ELR (cell line): ENCODE data around the gene LRRC19.

Source experiments
- DNase-seq: peaks from one replicate; pipeline ENCODE4 v3.0.0-alpha.2; 2015; ENCODE audit warnings: low read depth

LRRC19 gene

GRCh38 chr9:27005491-27005890 is at the start of gene LRRC19:
Gene LRRC19 (minus strand): TSS chr9:27005672. CDS start chr9:26999694, 5,978 bp downstream.
- DNase-seq: no peak

- DNase-seq: no peak
These were observed 49.4 kb upstream of the LRRC19 start for GRCh38 chr9:27054841-27055240.

- DNase-seq: no peak
These were observed 48.7 kb upstream of the LRRC19 start for GRCh38 chr9:27054125-27054524.

- DNase-seq: no peak
These were observed 48.0 kb upstream of the LRRC19 start for GRCh38 chr9:27053369-27054022.

- DNase-seq: no peak
These were observed 41.7 kb upstream of the LRRC19 start for GRCh38 chr9:27047136-27047535.

GRCh38 chr9:27043176-27043575 is 37.7 kb upstream of the LRRC19 start:
- DNase-seq: no peak

- no peak for DNase-seq
These were observed 37.0 kb upstream of the LRRC19 start for GRCh38 chr9:27042476-27042875.

GRCh38 chr9:27041746-27042145 is 36.3 kb upstream of the LRRC19 start:
- no peak for DNase-seq

- no peak for DNase-seq
These were observed 32.0 kb upstream of the LRRC19 start for GRCh38 chr9:27037499-27037898.

GRCh38 chr9:27033815-27034403 is 28.4 kb upstream of the LRRC19 start:
- DNase-seq: peak; percentile 64

- no peak for DNase-seq
These were observed 23.7 kb upstream of the LRRC19 start for GRCh38 chr9:27029186-27029585.

- no peak for DNase-seq
These were observed 17.4 kb upstream of the LRRC19 start for GRCh38 chr9:27022920-27023319.

- peak; percentile 27 for DNase-seq
These were observed 14.1 kb upstream of the LRRC19 start for GRCh38 chr9:27019589-27019988.

- DNase-seq: no peak
These were observed 1.9 kb downstream of the LRRC19 start for GRCh38 chr9:27003426-27004077.

- no peak for DNase-seq
These were observed 9.7 kb downstream of the LRRC19 start for GRCh38 chr9:26995810-26996209.

GRCh38 chr9:26983340-26983739 is 22.1 kb downstream of the LRRC19 start:
- no peak for DNase-seq

GRCh38 chr9:26975728-26976707 is 29.5 kb downstream of the LRRC19 start:
- DNase-seq: peak; percentile 66

GRCh38 chr9:26974927-26975326 is 30.5 kb downstream of the LRRC19 start:
- DNase-seq: no peak

GRCh38 chr9:26973989-26974388 is 31.5 kb downstream of the LRRC19 start:
- no peak for DNase-seq

GRCh38 chr9:26971721-26972120 is 33.8 kb downstream of the LRRC19 start:
- no peak for DNase-seq

GRCh38 chr9:26956860-26957233 is 48.6 kb downstream of the LRRC19 start:
- DNase-seq: no peak
